MCF 10A (cell line): ENCODE results near the gene CHD1. TPM values are rescaled to one million over a fixed set of nuclear protein-coding genes. Genes with fewer than 3 reads are reported as not detected.

Experiments used
- BruUV-seq: library from RNA; stranded (reverse); fragments of 400-500 nt; replicated peaks from 2 replicates; lab custom pipeline; 2021; lab: Mats Ljungman, UMichigan
- CTCF ChIA-PET: fragments of 300-600 bp; sonication (Branson Sonifier 250); formaldehyde crosslinking; extraction: SDS; loops from one replicate; lab custom pipeline; 2021; ENCODE audit warnings: antibody characterized with exemption, inconsistent platforms; lab: Yijun Ruan, JAX
- POLR2A ChIA-PET: fragments of 300-600, 350-650 bp; sonication (Branson Sonifier 250); formaldehyde crosslinking; extraction: SDS; loops from one replicate; lab custom pipeline; 2020; ENCODE audit warnings: antibody characterized with exemption, inconsistent platforms; lab: Yijun Ruan, JAX
- DNase-seq: peaks from one replicate; pipeline ENCODE4 v3.0.0-alpha.2; 2018; ENCODE audit not compliant: unreplicated experiment
- H3K27ac Mint-ChIP-seq: one replicate; pipeline ENCODE4 v1.8.0; 2022; ENCODE audit warnings: mild to moderate bottlenecking, low read depth, mixed read lengths; ENCODE audit not compliant: unreplicated experiment
- H3K27me3 Mint-ChIP-seq: one replicate; pipeline ENCODE4 v1.8.0; 2022; ENCODE audit warnings: mixed read lengths; ENCODE audit not compliant: insufficient read depth, unreplicated experiment
- H3K36me3 Mint-ChIP-seq: one replicate; pipeline ENCODE4 v1.8.0; 2022; ENCODE audit warnings: mild to moderate bottlenecking, moderate library complexity, mixed read lengths; ENCODE audit not compliant: insufficient read depth, unreplicated experiment
- H3K4me1 Mint-ChIP-seq: one replicate; pipeline ENCODE4 v1.8.0; 2022; ENCODE audit warnings: mixed read lengths; ENCODE audit not compliant: insufficient read depth, unreplicated experiment
- H3K4me3 Mint-ChIP-seq: one replicate; pipeline ENCODE4 v1.8.0; 2022; ENCODE audit warnings: mild to moderate bottlenecking, moderate library complexity, mixed read lengths; ENCODE audit not compliant: unreplicated experiment
- H3K9me3 Mint-ChIP-seq: one replicate; pipeline ENCODE4 v1.8.0; 2022; ENCODE audit warnings: mixed read lengths; ENCODE audit not compliant: unreplicated experiment
- CTCF ChIP-seq: fragments of 200-600 bp; IDR thresholded peaks from one replicate; pipeline ENCODE4 v1.8.0; 2022; ENCODE audit warnings: antibody characterized with exemption, mild to moderate bottlenecking; ENCODE audit not compliant: unreplicated experiment
- intact Hi-C: fragments of 100-400 bp; cut with micrococcal nuclease; formaldehyde crosslinking; loops from 2 replicates; pipeline ENCODE4 v1.14.1; 2022
- total RNA-seq: library from RNA; stranded (reverse); gene quantifications from 2 replicates; pipeline ENCODE4 v1.2.3, GENCODE V29; 2022

The CHD1 gene
- total RNA-seq, 1 experiment from 2014 or later: 54.7 TPM

DNA sequence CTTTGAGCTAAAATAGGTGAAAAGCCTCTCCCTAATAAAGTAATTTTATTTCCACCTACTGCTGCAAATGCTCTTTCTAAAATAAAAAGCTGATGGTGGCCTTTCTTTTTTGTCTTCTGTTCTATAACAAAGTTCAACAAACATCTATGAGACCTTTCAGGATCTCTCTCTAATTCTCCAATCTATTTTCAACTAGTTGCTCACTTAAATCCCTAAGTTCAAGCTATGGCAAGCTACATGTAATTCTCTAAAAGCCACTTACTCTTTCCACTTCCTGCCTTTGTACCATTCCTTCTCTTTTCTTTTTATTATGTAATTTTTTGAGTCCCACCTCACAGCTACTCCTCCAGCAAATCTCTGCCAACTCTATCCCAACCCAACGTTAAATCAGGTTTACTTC lies 20.9 kb downstream of the CHD1 start:
- no peak for TF ChIP-seq CTCF
- intact Hi-C loops: no loop called here
- Mint-ChIP-seq H3K4me3 (no peak overlapping the region), H3K36me3 (peaks cover 42% of the 10 kb centered on the region), H3K9me3 (no peaks in the 10 kb centered on the region), H3K4me1 (peaks cover 27% of the 10 kb centered on the region), H3K27me3 (no peaks in the 10 kb centered on the region), H3K27ac (no peak overlapping the region)
- DNase-seq: no peak
- ChIA-PET POLR2A (interaction anchor here (1.0 to 1.9 kb wide), 5 partner anchors 15 to 125 kb away, joined by 3 to 23 read pairs (median 6); partner anchors contain the start of gene CHD1), CTCF (interaction anchor here (0.6 to 2.6 kb wide), 10 partner anchors 9 to 153 kb away, joined by 3 to 26 read pairs (median 3); no protein-coding TSS in a partner anchor)
- no TSS peak for BruUV-seq

DNA sequence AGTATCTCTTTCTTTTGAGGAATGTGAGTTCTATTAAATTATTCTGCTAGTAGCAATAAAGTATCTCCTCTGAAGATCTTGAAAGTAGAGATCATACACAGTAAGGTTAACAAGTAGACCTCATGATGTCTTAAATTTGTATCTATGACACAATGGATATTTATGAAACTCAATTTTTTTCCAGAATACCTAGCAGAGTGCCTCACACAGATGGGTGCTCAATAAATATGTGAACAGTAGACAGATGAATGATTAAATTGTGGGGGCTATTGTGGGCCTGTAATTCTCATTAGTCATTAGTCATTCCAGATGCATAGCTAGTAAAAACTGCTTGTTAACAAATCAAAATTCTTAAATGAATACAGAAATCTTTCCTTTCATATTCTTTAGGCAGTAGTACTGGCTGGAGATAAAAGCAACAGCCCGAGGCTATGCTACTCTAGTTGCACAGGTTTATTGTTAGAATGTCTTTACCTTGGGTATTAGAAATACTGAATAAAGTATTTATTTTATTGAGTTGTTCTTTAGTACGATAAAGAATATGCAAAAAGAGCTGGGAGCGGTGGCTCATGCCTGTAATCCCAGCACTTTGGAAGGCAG lies 22.0 kb downstream of the CHD1 start:
- Mint-ChIP-seq H3K27me3 (no peaks in the 10 kb centered on the region), H3K4me1 (peaks cover 27% of the 10 kb centered on the region), H3K4me3 (no peak overlapping the region), H3K36me3 (peaks cover 47% of the 10 kb centered on the region), H3K9me3 (no peaks in the 10 kb centered on the region), H3K27ac (no peak overlapping the region)
- intact Hi-C loops: loop anchor here (1.0 kb wide), 2 partner anchors 125 to 153 kb away; no protein-coding TSS in a partner anchor
- ChIA-PET CTCF (interaction anchor here (0.6 to 2.6 kb wide), 9 partner anchors 11 to 1472 kb away, joined by 3 to 26 read pairs (median 4); no protein-coding TSS in a partner anchor), POLR2A (interaction anchor here (0.6 to 1.9 kb wide), 5 partner anchors 18 to 126 kb away, joined by 3 to 23 read pairs (median 6); partner anchors contain the start of gene CHD1)
- BruUV-seq: no TSS peak
- DNase-seq: no peak
- TF ChIP-seq CTCF: no peak

- no TSS peak for BruUV-seq
- Mint-ChIP-seq H3K27me3 (no peaks in the 10 kb centered on the region), H3K4me3 (no peak overlapping the region), H3K36me3 (peaks cover 52% of the 10 kb centered on the region), H3K9me3 (no peaks in the 10 kb centered on the region), H3K4me1 (peaks cover 22% of the 10 kb centered on the region), H3K27ac (peak overlapping the region; percentile 31)
- ChIA-PET POLR2A (interaction anchor here (0.6 to 3.5 kb wide), 6 partner anchors 7 to 127 kb away, joined by 3 to 23 read pairs (median 6); partner anchors contain the start of gene CHD1), CTCF (interaction anchor here (1.0 to 3.5 kb wide), 10 partner anchors 12 to 155 kb away, joined by 3 to 43 read pairs (median 12); no protein-coding TSS in a partner anchor)
- intact Hi-C loops: loop anchor here (1.0 kb wide), 2 partner anchors 126 to 154 kb away; no protein-coding TSS in a partner anchor
- peak; percentile 60 for DNase-seq
- TF ChIP-seq CTCF: peak; percentile 78
These were observed 22.7 kb downstream of the CHD1 start for GRCh38 chr5:98905857-98906688.
